Vagina (tissue), 2 donors: ENCODE measurements around the gene SPATA20. TPM values are rescaled to one million over a fixed set of nuclear protein-coding genes. Genes with fewer than 3 reads are reported as not detected.

Source experiments
- DNase-seq, 2 donors: peaks; one replicate each; pipeline ENCODE4 v3.0.0-alpha.2; 2017; ENCODE audit errors: extremely low spot score in 2 of 2
- H3K27ac ChIP-seq: fragments of 200-600 bp; sonication (generic); one replicate; pipeline ENCODE4 v1.5.1; 2019
- H3K27me3 ChIP-seq: fragments of 200-600 bp; sonication (generic); one replicate; pipeline ENCODE4 v1.5.1; 2019
- H3K36me3 ChIP-seq, 2 donors: fragments of 200-600 bp; sonication (generic); one replicate each; pipeline ENCODE4 v1.5.1; 2017 to 2019
- H3K4me1 ChIP-seq: fragments of 200-600 bp; sonication (generic); one replicate; pipeline ENCODE4 v1.5.1; 2019
- H3K4me3 ChIP-seq, 2 donors: fragments of 200-600 bp; sonication (generic); 1 replicate in 1 of 2; 2 replicates in 1 of 2; pipeline ENCODE4 v1.5.1; 2016 to 2019
- H3K9me3 ChIP-seq: fragments of 200-600 bp; sonication (generic); one replicate; pipeline ENCODE4 v1.5.1; 2019
- POLR2A ChIP-seq, 2 donors: fragments of 450-650 bp; IDR thresholded peaks; one replicate each; pipeline ENCODE4 v1.6.1; 2017; ENCODE audit warnings: antibody characterized with exemption in 2 of 2, mild to moderate bottlenecking in 2 of 2, moderate library complexity in 2 of 2
- POLR2AphosphoS5 ChIP-seq, 2 donors: sonication (generic); formaldehyde crosslinking; IDR thresholded peaks; one replicate each; pipeline ENCODE4 v1.9.0; 2017; ENCODE audit warnings: antibody characterized with exemption in 2 of 2, mild to moderate bottlenecking in 2 of 2, low read depth in 1 of 2; ENCODE audit not compliant: insufficient read depth in 1 of 2
- intact Hi-C: fragments of 100-400 bp; cut with DNase I; formaldehyde crosslinking; loops from one replicate; pipeline ENCODE4 v1.15.1; 2023
- total RNA-seq: library from RNA; depleted of rRNA; stranded (reverse); fragments of >200 nt; gene quantifications from one replicate; pipeline ENCODE4 v1.2.3, GENCODE V29; 2016
- TF ChIP-seq, protein P1 (sequence below), 3 experiments: fragments of 450-650 bp in 2 of 3; fragments of 200-600 bp in 1 of 3; sonication (generic) in 1 of 3; IDR thresholded peaks; one replicate each; pipeline ENCODE4 v1.5.1; 2017 to 2019; ENCODE audit warnings: antibody characterized with exemption in 3 of 3, mild to moderate bottlenecking in 2 of 3, moderate library complexity in 2 of 3

The SPATA20 gene
- total RNA-seq, 1 donor from 2014 or later = 73.4 TPM

DNA sequence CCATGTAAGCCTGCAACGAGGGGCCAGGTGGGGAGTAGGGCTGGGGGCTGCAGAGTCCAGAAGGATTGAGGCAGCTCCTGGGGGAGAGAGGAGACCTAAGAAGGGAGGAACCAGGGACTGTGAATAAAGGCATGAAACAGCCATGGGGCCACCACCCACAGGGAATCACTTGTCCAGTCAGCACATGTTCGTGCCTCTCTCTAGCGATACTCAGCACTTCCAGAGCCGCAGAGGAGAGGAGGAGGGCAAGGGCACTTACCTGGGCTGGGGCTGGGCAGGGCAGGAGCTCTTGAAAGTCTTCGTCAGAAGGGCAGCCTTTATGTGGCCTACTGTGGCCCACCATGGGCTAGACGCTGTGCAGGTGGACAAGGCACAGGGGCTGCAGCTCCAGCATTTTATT lies 37.8 kb downstream of the SPATA20 start:
- no peaks in the 10 kb centered on the region for H3K9me3 ChIP-seq
- intact Hi-C loops = no loop called here
- H3K27me3 ChIP-seq = no peaks in the 10 kb centered on the region
- DNase-seq = no peak
- H3K27ac ChIP-seq = no peak overlapping the region
- TF ChIP-seq, protein P1, sequence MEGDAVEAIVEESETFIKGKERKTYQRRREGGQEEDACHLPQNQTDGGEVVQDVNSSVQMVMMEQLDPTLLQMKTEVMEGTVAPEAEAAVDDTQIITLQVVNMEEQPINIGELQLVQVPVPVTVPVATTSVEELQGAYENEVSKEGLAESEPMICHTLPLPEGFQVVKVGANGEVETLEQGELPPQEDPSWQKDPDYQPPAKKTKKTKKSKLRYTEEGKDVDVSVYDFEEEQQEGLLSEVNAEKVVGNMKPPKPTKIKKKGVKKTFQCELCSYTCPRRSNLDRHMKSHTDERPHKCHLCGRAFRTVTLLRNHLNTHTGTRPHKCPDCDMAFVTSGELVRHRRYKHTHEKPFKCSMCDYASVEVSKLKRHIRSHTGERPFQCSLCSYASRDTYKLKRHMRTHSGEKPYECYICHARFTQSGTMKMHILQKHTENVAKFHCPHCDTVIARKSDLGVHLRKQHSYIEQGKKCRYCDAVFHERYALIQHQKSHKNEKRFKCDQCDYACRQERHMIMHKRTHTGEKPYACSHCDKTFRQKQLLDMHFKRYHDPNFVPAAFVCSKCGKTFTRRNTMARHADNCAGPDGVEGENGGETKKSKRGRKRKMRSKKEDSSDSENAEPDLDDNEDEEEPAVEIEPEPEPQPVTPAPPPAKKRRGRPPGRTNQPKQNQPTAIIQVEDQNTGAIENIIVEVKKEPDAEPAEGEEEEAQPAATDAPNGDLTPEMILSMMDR (IDR thresholded peaks at IDR 0.05) = no peak
- no peak for TF ChIP-seq POLR2AphosphoS5 (IDR thresholded peaks at IDR 0.05; ENCODE audit: insufficient read depth in 1 of 2, low read depth in 1 of 2)
- no peak for TF ChIP-seq POLR2A (IDR thresholded peaks at IDR 0.05)
- H3K4me3 ChIP-seq = no peak overlapping the region
- H3K36me3 ChIP-seq = no peaks in the 10 kb centered on the region
- peaks cover 15% of the 10 kb centered on the region for H3K4me1 ChIP-seq

DNA sequence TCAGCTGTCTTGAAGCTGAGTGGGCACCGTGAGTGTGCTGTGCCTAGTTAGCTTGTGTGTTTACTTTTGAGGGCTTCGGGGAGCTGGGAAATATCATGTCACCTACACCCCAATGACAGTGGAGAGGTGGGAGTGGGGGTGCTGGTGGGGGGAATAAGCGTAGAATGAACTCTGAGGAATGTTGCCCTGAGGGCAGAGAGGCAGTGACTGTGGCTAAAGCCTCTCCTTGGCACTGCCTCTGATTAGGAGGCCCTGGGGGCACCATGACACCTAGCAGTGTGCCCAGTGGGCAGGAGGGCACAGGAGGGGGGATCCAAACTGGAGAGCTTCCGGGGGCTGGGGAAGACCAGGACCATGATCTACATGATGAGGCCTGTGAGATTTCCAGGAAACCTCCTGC lies 38.4 kb downstream of the SPATA20 start:
- DNase-seq = no peak
- H3K9me3 ChIP-seq = no peaks in the 10 kb centered on the region
- H3K36me3 ChIP-seq = no peaks in the 10 kb centered on the region
- no peak overlapping the region for H3K27ac ChIP-seq
- intact Hi-C loops = no loop called here
- peaks cover 21% of the 10 kb centered on the region for H3K4me1 ChIP-seq
- H3K4me3 ChIP-seq = no peak overlapping the region
- H3K27me3 ChIP-seq = no peaks in the 10 kb centered on the region
- TF ChIP-seq, protein P1 (IDR thresholded peaks at IDR 0.05) = no peak
- TF ChIP-seq POLR2A (IDR thresholded peaks at IDR 0.05) (no peak), POLR2AphosphoS5 (IDR thresholded peaks at IDR 0.05; ENCODE audit: insufficient read depth in 1 of 2, low read depth in 1 of 2) (no peak)

DNA sequence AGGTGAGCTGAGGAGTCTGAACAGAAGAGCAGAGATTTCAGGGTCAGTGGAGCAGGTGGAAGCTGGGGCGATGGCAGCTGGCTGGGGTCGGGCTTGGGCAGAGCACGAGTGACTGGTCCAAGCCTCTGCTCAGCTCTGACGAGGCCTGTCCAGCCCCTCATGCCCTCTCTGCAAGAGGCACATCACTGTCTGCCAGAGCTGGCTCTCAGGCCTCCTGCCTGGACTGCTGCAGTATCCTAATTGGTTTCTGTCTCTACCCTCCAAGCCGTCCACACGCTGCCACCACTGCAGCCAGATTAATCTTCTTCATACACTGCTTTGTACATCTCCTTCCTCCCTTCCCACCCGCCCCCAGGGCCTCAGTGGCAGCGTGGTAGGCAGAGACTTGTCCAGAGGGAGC lies 38.9 kb downstream of the SPATA20 start:
- H3K9me3 ChIP-seq = no peaks in the 10 kb centered on the region
- TF ChIP-seq POLR2AphosphoS5 (IDR thresholded peaks at IDR 0.05; ENCODE audit: insufficient read depth in 1 of 2, low read depth in 1 of 2) (no peak), POLR2A (IDR thresholded peaks at IDR 0.05) (no peak)
- TF ChIP-seq, protein P1 (IDR thresholded peaks at IDR 0.05) = no peak
- H3K27me3 ChIP-seq = no peaks in the 10 kb centered on the region
- H3K4me1 ChIP-seq = peaks cover 26% of the 10 kb centered on the region
- DNase-seq = no peak
- H3K4me3 ChIP-seq = no peak overlapping the region
- no peak overlapping the region for H3K27ac ChIP-seq
- no peaks in the 10 kb centered on the region for H3K36me3 ChIP-seq
- intact Hi-C loops = no loop called here

DNA sequence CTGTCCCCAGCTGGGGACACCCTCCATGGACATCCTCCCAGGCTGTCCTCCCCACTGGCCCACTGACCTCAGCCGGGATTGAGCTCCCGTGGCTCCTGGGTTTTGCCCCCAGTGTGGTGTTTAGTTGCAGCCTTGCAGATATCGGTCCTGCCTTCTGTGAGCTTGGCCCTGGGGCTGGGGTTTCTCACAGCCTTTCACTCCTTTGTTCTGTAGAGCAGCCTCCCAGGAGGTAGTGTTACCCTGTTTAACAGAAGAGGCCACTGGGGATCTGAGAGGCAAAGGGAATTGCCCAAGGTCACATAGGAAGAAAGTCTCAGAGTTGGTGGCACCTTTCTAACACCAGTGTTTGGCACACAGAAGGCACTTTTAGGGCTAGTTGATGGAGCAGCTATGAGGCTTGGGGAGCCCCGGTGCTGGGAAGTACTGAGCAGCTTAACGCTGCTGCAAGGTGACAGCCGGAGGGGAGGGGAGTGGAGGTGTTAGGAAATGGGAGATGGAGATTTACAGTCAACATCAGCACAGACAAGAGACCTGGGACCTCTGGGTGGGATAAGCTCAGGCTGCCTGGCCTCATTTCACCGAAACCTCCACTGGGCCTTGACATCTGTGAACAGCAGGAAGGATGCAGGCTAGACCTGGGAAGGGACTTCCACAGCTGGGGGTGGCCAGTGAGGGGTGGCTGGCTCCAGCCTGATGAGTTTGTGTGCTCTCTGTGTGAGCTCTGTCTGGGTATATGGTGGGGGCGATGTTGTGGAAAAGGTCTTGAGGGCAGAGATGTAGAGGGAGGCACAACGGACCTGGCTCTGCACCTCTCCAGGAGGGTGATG lies 39.7 kb downstream of the SPATA20 start:
- Histone ChIP-seq H3K4me3 (no peak overlapping the region), H3K36me3 (no peaks in the 10 kb centered on the region), H3K9me3 (no peaks in the 10 kb centered on the region), H3K27ac (no peak overlapping the region), H3K4me1 (peaks cover 29% of the 10 kb centered on the region), H3K27me3 (no peaks in the 10 kb centered on the region)
- no peak for DNase-seq
- intact Hi-C loops = no loop called here
- no peak for TF ChIP-seq POLR2AphosphoS5 (IDR thresholded peaks at IDR 0.05; ENCODE audit: insufficient read depth in 1 of 2, low read depth in 1 of 2)
- TF ChIP-seq POLR2A (IDR thresholded peaks at IDR 0.05) = no peak
- TF ChIP-seq, protein P1 (IDR thresholded peaks at IDR 0.05) = no peak

DNA sequence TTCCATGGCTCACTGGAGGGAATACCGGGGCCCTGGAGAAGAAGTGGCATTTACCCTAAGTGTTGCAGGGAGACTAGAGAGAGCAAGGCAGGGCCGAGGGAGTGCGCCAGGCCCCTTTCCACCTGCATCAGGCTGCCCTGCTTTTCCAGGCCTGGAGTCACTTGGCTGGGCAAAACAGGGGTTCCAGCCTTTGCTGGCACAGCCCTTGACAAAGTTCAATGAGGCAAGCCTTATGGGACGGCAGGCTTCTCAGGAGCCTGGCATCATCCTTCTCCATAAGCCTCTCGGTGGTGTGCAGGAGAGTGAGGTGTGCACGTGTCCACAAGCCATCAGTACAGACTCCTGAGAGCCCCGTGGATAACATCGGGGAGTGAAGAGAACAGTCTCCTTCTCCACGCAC lies 40.6 kb downstream of the SPATA20 start:
- H3K27ac ChIP-seq = no peak overlapping the region
- peaks cover 29% of the 10 kb centered on the region for H3K4me1 ChIP-seq
- no peak overlapping the region for H3K4me3 ChIP-seq
- TF ChIP-seq, protein P1 (IDR thresholded peaks at IDR 0.05) = no peak
- TF ChIP-seq POLR2A (IDR thresholded peaks at IDR 0.05) (no peak), POLR2AphosphoS5 (IDR thresholded peaks at IDR 0.05; ENCODE audit: insufficient read depth in 1 of 2, low read depth in 1 of 2) (no peak)
- no peaks in the 10 kb centered on the region for H3K27me3 ChIP-seq
- no peaks in the 10 kb centered on the region for H3K36me3 ChIP-seq
- DNase-seq = no peak
- no peaks in the 10 kb centered on the region for H3K9me3 ChIP-seq
- intact Hi-C loops = no loop called here
